ENCODE results near the gene MANSC1. TPM values are rescaled to one million over a fixed set of nuclear protein-coding genes. Genes with fewer than 3 reads are reported as not detected.
A peak's percentile ranks its signal among the peaks of the same experiment; 100 is the strongest.

Gene MANSC1
- total and polyA plus RNA-seq, 2 of the 13 experiments (the other 11 are each of a cell fraction or from before 2014, with no cell fraction given): 1.9 to 4.2 TPM

- TF ChIP-seq, protein P1, sequence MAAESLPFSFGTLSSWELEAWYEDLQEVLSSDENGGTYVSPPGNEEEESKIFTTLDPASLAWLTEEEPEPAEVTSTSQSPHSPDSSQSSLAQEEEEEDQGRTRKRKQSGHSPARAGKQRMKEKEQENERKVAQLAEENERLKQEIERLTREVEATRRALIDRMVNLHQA (CRISPR knock-in tag; IDR thresholded peaks at IDR 0.05): no peak
- TF ChIP-seq ZNF124 (CRISPR knock-in tag; IDR thresholded peaks at IDR 0.05): peak; percentile 54; the same call in 1 of the 2 replicates
- TF ChIP-seq ESRRA (CRISPR knock-in tag; IDR thresholded peaks at IDR 0.05; ENCODE audit: low read depth): no peak
- peak; percentile 80 for TF ChIP-seq ZNF709 (CRISPR knock-in tag; IDR thresholded peaks at IDR 0.05)
- TF ChIP-seq, protein P2, sequence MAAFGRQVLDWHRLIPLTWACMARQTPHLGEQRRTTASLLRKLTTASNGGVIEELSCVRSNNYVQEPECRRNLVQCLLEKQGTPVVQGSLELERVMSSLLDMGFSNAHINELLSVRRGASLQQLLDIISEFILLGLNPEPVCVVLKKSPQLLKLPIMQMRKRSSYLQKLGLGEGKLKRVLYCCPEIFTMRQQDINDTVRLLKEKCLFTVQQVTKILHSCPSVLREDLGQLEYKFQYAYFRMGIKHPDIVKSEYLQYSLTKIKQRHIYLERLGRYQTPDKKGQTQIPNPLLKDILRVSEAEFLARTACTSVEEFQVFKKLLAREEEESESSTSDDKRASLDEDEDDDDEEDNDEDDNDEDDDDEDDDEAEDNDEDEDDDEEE (CRISPR knock-in tag; IDR thresholded peaks at IDR 0.05): no peak
- TF ChIP-seq AKAP8 (CRISPR knock-in tag; IDR thresholded peaks at IDR 0.05): no peak; the same call in 1 of the 2 replicates
- TF ChIP-seq, protein P3, sequence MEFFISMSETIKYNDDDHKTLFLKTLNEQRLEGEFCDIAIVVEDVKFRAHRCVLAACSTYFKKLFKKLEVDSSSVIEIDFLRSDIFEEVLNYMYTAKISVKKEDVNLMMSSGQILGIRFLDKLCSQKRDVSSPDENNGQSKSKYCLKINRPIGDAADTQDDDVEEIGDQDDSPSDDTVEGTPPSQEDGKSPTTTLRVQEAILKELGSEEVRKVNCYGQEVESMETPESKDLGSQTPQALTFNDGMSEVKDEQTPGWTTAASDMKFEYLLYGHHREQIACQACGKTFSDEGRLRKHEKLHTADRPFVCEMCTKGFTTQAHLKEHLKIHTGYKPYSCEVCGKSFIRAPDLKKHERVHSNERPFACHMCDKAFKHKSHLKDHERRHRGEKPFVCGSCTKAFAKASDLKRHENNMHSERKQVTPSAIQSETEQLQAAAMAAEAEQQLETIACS (CRISPR knock-in tag; IDR thresholded peaks at IDR 0.05): 0 out of 2 replicates have a peak, but pooled peaks have one; percentile 24
- TF ChIP-seq ZBTB37 (CRISPR knock-in tag; IDR thresholded peaks at IDR 0.05): no peak
- no peak; the same call in 1 of the 2 replicates for TF ChIP-seq HMG20A (CRISPR knock-in tag; IDR thresholded peaks at IDR 0.05; ENCODE audit: borderline replicate concordance)
- no peak for TF ChIP-seq PRPF4 (IDR thresholded peaks at IDR 0.05; ENCODE audit: low read depth, low read length, poor library complexity, severe bottlenecking)
- TF ChIP-seq ARID4A (CRISPR knock-in tag; IDR thresholded peaks at IDR 0.05; ENCODE audit: borderline replicate concordance): peak; percentile 94
- peak; percentile 77; the same call in 1 of the 2 replicates for TF ChIP-seq BCL3 (CRISPR knock-in tag; IDR thresholded peaks at IDR 0.05)
- TF ChIP-seq ZNF530 (CRISPR knock-in tag; IDR thresholded peaks at IDR 0.05; ENCODE audit: low read depth): no peak
- 0 out of 2 replicates have a peak, but pooled peaks have one; percentile 44 for TF ChIP-seq ZNF678 (CRISPR knock-in tag; IDR thresholded peaks at IDR 0.05)
These were observed 7.1 kb upstream of the MANSC1 start, which contains the start of gene BORCS5 (continued) for GRCh38 chr12:12356896-12357718.

All from HepG2 (cell line).